GM21515 (cell line): ENCODE measurements around the gene KBTBD13.

Source experiments
- ATAC-seq: cut with Tn5 transposase; IDR thresholded peaks from one replicate; pipeline ENCODE4 v1.9.1; 2021; ENCODE audit not compliant: unreplicated experiment

Gene KBTBD13

GRCh38 chr15:65105038-65105437 is 28.5 kb downstream of the KBTBD13 start:
- no peak for ATAC-seq

GRCh38 chr15:65106011-65106590 is 29.6 kb downstream of the KBTBD13 start:
- ATAC-seq, result no peak

DNA sequence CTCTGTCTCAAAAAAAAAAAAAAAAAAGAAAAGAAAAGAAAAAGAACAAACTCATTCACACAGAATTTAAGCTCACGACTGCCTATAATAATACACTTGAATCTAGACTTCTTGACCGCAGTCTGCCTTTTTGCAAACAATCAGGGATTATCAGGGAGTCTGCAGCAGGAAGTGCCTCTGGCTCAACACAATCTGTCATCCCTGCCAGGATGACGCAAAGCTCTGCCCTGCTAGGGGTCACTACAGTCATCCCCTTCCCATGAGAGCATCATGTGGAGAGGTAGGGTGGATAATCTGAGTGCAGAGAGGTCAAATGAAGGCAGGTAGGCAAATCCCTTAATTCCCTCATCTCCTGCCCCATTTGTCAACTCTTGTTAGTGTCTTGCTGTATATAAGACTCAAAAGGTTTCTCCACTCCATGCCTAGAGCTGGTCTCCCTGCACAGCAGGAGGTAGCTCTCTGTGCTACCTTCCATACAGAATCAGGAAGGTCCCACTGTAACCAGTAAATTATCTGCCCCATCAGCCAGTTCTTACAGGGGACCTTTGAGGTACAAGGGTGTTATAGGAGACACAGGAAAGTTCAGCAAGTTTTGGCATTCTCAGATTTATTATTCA is 34.2 kb downstream of the KBTBD13 start:
- ATAC-seq, result no peak

- no peak for ATAC-seq
These were observed 38.5 kb downstream of the KBTBD13 start, which contains the start of gene UBAP1L for GRCh38 chr15:65115086-65115485. Gene UBAP1L, minus strand, starts transcription at chr15:65115200. Its CDS starts 8,985 bp downstream, at chr15:65106215.

GRCh38 chr15:65115542-65115941 is 39.0 kb downstream of the KBTBD13 start:
- no peak for ATAC-seq
